GM12864 (cell line): ENCODE results near the gene TCAP.
A peak's percentile ranks its signal among the peaks of the same experiment; 100 is the strongest.

Experiments used
- DNase-seq: peaks from one replicate; pipeline ENCODE4 v3.0.0-alpha.2; 2011; ENCODE audit warnings: low read depth
- H3K4me3 ChIP-seq: 2 replicates; pipeline ENCODE4 v1.5.1; 2011; ENCODE audit warnings: mild to moderate bottlenecking, low read depth, low read length, control low read depth
- TF ChIP-seq, protein P1 (sequence below): IDR thresholded peaks from 2 replicates; pipeline ENCODE4 v1.5.1; 2011; ENCODE audit warnings: low read depth, mild to moderate bottlenecking, moderate library complexity, low read length, control low read depth, inconsistent platforms; ENCODE audit errors: missing control alignments

Gene TCAP

DNA sequence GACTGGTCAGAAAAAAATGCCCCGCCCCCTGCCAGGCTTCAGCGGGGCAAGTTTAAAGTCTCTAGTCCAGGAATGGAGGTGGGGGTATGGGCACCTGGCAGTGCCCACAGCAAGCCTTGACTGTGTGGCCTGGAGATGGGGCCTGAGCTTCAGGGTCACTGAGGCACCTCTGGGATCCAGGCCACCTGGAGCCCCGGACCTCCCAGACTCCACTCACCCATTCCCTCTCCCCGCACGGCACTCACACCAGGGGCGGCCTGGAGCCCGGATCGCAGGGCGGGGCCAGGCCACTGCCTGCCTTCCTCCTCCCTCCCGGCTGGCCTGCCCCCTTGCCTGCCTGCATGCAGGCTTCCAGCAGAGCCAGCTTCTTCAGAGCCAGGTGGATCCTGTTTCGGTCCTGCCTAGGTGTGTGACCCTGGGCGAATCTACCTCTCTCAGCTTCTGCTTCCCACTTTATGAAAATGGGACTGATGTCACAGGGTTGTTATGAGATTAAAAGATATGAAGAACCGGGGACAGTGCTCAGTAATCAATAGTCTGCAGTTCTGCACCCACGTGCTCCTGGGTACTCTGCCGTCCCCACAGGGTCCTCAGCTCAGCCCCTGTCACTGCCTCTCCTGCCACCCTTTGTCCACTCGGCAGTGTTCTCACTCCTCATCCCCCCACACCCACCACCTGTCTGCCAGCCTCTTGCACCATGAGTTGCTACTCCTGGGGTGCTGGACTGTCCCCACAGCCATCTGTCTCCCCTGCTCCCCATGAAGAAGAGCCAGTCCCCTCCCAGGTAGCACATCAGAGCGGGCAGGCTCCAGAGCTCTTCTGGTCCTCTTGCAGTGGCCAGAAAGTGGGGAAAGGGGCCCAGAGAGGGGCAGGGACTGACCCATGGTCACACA lies 1.2 kb upstream of the TCAP start:
- no peak for DNase-seq
- H3K4me3 ChIP-seq = no peak overlapping the region
- TF ChIP-seq, protein P1, sequence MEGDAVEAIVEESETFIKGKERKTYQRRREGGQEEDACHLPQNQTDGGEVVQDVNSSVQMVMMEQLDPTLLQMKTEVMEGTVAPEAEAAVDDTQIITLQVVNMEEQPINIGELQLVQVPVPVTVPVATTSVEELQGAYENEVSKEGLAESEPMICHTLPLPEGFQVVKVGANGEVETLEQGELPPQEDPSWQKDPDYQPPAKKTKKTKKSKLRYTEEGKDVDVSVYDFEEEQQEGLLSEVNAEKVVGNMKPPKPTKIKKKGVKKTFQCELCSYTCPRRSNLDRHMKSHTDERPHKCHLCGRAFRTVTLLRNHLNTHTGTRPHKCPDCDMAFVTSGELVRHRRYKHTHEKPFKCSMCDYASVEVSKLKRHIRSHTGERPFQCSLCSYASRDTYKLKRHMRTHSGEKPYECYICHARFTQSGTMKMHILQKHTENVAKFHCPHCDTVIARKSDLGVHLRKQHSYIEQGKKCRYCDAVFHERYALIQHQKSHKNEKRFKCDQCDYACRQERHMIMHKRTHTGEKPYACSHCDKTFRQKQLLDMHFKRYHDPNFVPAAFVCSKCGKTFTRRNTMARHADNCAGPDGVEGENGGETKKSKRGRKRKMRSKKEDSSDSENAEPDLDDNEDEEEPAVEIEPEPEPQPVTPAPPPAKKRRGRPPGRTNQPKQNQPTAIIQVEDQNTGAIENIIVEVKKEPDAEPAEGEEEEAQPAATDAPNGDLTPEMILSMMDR = no peak

DNA sequence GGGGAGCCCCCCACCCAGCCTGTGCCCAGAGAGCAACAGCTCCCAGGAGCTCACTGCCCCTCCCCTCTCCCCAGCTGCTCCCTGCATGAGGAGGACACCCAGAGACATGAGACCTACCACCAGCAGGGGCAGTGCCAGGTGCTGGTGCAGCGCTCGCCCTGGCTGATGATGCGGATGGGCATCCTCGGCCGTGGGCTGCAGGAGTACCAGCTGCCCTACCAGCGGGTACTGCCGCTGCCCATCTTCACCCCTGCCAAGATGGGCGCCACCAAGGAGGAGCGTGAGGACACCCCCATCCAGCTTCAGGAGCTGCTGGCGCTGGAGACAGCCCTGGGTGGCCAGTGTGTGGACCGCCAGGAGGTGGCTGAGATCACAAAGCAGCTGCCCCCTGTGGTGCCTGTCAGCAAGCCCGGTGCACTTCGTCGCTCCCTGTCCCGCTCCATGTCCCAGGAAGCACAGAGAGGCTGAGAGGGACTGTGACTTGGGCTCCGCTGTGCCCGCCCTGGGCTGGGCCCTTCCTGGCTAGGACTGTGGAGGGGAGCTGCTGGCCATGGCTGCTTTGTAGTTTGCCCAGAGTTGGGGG lies 584 bp downstream of the TCAP start:
- DNase-seq = no peak
- TF ChIP-seq, protein P1 = no peak
- H3K4me3 ChIP-seq = no peak overlapping the region

GRCh38 chr17:39666231-39666600 lies 1.1 kb downstream of the TCAP start:
- DNase-seq = no peak
- TF ChIP-seq, protein P1 = no peak
- H3K4me3 ChIP-seq = no peak overlapping the region

DNA sequence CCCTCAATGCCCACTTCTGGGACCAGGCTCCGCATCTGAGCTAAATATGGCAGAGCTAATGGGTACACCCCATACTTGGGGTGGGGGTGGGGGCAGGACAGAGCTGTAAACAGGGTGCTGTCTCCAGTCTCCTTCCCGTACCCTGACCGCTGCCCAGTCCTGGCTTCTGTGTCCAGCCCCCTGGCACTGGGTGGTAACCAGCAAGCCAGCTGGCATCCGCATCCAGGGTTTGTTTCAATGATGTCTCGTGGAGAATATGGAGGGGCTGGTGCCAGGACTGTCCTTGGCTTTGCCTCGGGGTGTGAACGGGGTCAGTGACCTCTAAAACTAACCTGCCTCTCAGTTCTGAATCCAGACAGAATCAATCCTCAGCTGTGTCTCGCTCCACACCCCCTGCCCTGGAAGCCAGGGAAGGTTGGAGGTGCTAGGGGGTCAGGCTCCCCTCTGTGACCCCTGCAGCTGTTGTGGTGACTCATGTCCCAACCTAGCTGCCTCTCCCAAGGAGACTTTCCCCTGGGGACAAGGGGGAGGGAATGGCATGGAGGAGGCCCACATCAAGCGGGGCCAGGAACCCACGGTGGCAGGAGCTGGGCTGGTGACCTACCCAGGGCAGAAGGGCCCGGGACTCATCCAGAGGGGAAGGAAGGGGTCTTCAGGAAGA lies 1.6 kb downstream of the TCAP start:
- no peak for DNase-seq
- TF ChIP-seq, protein P1 = no peak
- H3K4me3 ChIP-seq = no peak overlapping the region

DNA sequence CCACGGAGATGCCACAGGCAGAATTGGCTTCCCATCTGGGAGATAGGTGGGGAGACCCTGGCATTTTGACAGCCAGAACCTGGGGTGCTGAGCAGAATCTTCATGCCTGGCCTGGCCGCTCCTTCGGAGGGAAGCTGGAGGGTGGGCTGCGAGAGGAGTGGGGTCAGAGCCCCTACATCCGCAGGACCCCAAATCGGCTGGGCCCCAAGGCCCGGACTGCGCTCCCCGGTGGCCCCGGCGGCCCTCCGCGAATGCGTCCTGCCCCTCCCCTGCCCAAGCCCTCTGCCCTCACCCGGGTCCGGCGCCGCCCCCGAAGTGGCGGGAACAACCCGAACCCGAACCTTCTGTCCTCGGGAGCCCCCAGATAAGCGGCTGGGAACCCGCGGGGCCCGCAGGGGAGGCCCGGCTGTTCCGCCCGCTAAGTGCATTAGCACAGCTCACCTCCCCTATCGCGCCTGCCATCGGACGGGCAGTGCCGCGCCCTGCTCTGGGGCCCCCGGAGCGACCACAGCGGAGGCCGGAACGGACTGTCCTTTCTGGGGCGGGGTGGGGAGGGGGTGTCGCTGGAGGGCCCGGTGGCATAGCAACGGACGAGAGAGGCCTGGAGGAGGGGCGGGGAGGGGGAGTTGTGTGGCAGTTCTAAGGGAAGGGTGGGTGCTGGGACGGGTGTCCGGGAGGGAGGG lies 2.3 kb downstream of the TCAP start:
- no peak overlapping the region for H3K4me3 ChIP-seq
- TF ChIP-seq, protein P1 = no peak
- DNase-seq = no peak

DNA sequence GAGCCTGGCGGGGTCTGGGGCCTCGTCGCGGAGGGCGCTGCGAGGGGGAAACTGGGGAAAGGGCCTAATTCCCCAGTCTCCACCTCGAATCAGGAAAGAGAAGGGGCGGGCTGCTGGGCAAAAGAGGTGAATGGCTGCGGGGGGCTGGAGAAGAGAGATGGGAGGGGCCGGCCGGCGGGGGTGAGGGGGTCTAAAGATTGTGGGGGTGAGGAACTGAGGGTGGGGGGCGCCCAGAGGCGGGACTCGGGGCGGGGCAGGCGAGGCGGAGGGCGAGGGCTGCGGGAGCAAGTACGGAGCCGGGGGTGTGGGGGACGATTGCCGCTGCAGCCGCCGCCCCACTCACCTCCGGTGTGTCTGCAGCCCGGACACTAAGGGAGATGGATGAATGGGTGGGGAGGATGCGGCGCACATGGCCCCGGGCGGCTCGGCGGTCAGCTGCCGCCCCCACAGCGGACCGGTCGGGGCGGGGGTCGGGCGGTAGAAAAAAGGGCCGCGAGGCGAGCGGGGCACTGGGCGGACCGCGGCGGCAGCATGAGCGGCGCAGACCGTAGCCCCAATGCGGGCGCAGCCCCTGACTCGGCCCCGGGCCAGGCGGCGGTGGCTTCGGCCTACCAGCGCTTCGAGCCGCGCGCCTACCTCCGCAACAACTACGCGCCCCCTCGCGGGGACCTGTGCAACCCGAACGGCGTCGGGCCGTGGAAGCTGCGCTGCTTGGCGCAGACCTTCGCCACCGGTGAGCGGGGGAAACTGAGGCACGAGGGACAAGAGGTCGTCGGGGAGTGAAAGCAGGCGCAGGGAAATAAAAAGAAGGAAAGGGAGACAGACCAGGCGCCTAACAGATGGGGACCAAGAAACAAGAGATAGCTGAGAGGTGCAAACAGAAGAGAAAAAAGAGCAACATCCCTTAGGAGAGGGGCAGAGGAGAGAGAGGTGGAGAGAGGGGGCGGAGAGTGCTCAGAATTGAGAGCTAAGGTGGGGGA lies 3.1 kb downstream of the TCAP start, which contains the start of gene PNMT:
PNMT (plus strand) TSS at position 509 of the 980 bp plus-strand sequence; CDS start at position 532, 23 bp downstream.
- no peak for DNase-seq
- peak within 1 kb of the TSS; percentile 17; the same call in 1 of the 2 replicates for H3K4me3 ChIP-seq

More for the DNA sequence above, 3.1 kb downstream of the TCAP start, which contains the start of gene PNMT:
- TF ChIP-seq, protein P1 = peak; percentile 69
